K562 treated with DMSO at 1 percent for 12 hours (cell line): ENCODE measurements around the gene RASA4B. TPM values are rescaled to one million over a fixed set of nuclear protein-coding genes. Genes with fewer than 3 reads are reported as not detected.

Experiments
- total RNA-seq: library from RNA; unstranded; fragments of 300-600 nt; gene quantifications from 2 replicates; pipeline ENCODE4 v1.2.3, GENCODE V29; 2022; ENCODE audit not compliant: insufficient read depth

Gene RASA4B
- total RNA-seq, result 7.7 and 8.2 TPM in 2 replicates

DNA sequence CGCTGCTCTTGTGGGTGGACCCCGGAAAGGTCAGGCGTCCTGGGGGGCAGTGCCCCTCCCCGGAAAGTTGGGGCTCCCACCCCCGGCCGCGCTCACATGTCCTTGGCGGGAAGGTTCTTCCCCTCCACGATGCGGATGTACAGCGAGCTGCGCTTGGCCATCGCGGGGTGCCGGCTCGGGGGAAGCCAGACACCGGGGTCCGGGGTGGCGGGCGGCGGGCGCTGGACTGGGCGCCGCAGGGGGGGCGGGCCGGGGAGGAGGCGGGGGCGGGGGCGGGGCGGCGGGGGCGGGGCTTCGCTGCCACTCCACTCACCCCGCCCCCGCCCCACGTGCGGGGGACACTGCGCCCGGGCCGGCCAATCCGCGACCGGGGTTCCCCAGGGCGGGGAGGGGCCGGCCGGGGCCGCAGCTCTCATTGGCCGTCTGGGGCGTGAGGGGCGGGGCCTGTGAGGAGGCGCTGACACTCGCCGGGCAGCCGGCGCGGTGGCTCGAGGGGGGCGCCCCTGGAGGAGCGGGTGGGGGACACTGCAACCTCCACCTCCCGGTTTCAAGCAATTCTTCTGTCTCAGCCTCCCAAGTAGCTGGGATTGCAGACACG is at the start of gene RASA4B:
RASA4B (minus strand) TSS at position 228 of the 598 bp plus-strand sequence; CDS start at position 161, 67 bp downstream.

DNA sequence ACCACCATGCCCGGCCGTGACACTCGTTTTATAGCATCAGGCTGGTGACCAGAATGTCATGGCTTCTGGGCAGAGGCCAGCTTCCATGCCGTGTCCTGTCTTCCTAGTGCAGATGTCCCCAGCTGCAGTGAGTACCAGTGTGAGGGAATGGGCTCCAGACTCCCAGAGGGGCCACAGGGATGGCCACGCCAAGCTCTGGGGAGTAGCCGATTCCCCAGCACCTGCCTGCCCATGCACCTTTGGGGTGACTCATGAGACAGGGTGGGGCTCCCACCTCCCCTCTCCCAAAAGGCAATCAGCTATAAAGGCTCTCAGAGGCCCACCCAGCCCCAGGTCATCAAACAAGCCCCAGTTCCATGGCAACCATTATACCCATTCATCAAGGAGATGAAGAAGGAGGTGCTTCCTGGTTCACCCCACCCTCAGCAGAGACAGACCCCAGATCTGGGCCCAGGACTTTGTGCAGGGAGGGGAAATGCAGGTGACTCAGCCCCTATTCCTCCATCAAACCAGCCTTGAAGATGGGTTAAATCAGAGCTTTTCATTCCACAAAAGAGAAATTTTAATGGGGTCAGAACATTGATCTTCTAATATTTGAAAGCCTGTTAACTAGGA is 33.3 kb upstream of the RASA4B start, which contains the start of gene SPDYE2:
SPDYE2 (plus strand) TSS at position 419 of the 615 bp plus-strand sequence. CDS start 2,030 bp downstream, outside the sequence.

DNA sequence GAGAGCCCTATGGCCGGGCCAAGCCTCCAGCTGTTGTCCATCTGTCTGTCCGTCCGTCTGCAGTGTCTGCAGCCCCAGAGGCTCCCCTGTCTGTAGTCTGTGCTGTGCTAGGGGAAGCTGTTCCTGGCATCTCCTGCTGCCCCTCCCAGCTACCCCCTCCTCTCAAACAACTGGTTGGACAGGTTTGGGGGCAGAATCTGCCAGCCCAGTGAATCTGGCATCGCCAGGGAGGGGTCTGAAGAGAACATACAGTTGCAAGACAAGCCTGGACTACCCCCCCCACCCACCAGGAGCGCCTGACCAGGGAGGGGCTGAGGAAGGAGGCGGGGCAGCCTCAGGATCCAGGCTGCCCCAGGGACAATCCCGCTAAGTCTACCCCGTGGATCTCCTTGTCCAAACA is 26.0 kb upstream of the RASA4B start, which contains the start of gene UPK3BL2:
UPK3BL2 (minus strand) TSS at position 101 of the 400 bp plus-strand sequence; CDS start at position 41, 60 bp downstream.

DNA sequence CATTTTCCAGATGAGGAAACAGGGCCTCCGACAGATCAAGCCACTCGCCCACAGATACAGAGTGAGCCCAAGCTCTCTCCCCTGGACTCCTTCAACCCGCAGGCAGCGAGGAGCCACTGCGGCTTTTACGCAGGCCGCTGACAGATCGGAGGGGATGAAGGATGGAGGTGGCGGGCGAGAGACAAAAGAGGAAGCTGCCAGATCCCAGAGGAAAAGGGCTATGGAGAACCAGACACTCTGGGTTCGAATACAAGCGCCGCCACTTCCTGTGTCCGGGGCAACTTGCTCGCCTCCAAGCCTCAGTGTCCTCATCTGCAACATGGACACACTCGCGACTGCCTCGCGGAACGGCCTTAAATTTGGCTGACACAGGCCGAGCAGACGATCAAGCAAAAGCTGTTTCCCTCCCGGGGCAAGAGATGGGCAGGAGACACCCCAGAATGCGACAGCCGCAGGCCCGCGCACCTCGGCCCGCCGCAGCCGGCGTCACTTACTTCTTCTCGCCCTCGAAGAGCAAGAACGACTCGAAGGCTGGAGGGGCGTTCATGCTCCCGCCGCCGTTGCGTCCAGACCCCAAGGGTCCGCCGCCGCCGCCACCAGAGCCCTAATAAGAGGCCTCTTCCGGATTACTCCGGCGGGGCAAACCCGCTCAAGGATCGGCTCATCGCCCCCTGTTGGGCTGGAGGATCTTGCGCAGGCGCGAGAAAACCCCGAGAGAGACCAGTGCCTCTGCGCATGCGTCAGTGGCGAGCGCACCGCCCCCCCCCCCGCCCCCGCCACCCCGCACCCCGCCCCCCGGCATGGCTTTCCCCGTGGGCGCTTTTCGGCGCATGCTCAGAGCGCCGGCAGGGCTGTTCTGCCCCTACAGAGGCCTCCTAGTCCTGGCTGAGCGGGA is 39.0 kb downstream of the RASA4B start, which contains the start of gene POLR2J:
POLR2J (minus strand) TSS at position 609 of the 895 bp plus-strand sequence; CDS start at position 547, 62 bp downstream.

DNA sequence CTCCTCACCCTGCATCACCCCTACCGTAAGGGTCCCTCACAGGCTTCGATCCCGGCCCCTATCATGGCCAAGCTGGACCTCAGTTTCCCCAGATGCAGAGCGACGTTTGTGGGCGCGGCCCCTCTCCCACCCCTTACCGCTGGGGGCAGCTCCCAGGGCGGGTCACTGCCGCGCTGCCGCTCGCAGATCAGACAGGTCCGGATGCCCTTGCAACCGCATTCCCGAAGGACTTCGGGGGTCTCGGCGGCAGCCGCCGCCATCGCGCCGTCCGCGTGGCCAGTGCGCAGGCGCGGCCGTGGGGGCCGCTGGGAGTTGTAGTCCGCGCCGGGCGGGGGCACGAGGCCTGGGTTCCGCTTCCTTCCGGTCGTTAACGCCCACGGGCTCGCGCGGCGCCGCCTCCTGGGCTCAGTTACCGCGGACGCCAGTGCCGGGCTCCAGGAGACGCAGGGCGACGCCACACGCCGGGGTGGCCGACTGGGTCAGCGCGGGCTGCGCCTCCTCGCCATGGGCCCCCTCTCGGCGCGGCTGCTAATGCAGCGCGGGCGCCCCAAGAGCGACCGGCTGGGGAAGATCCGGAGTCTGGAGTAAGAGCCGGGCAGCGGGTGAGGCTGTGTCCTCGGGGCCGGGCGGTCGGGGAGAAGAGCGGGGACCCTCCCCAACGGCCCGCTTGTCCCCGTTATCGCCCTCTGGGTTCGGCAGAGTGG is 52.8 kb downstream of the RASA4B start, which contains the start of the genes ALKBH4 and LRWD1:
ALKBH4 (minus strand) TSS at position 287 of the 704 bp plus-strand sequence; CDS start at position 260, 27 bp downstream.
LRWD1 (plus strand) TSS at position 408 of the 704 bp plus-strand sequence; CDS start at position 505, 97 bp downstream.

DNA sequence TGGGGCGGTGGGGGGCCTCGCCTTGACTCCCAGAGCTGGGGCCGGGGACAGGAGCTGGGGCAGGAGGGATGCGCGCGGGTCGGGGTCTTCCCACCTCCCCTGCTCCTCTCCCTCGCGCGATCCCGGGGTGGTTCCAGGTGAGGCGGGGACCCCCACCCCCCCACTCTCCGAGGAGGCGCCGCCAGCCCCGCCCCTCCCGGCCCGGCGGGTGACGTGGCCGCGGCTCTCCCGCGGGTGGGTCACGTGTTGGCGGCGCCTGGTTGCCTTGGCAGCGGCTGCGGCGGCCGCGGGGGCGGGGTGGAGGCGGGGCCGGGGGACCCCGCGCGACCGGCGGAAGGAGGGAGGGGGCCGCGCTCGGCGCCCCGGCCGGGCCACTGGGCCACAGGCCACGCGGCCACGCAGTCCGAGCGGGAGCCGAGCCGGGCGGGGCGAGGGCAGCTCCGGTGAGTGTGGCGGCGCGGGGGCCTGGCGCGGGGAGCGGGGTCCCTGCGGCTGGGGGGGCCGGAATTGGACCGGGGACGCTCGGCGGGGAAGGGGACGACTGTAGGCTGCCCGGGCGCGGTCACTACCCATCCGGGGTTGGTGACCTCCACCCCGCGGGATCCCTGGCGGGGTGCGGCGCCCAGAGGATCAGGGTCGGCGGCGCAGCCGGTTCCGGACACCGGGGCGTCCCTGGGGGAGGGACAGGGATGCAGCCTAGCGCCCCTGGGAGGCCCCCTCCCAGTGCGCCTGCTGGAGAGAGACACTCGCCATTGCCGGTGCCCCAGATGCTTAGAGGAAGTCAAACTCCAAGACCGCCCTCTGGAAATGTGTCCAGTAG is 84.1 kb downstream of the RASA4B start, which contains the start of gene ORAI2:
ORAI2 (plus strand) TSS at position 357 of the 820 bp plus-strand sequence. CDS start 5,382 bp downstream, outside the sequence.

Other genes with a start within 250 kb of the RASA4B start
- gene SH2B2, start 230.9 kb downstream of the RASA4B start, total RNA-seq, result 1.4 TPM in 1 of 2 replicates, not detected in the other
- gene SPDYE6, start 161.3 kb downstream of the RASA4B start, total RNA-seq, result 1.7 TPM in 1 of 2 replicates, not detected in the other
- 25.8 and 42.0 TPM in 2 replicates for gene PRKRIP1, start 121.4 kb downstream of the RASA4B start, total RNA-seq
- 21.4 and 44.1 TPM in 2 replicates for gene ORAI2, start 84.2 kb downstream of the RASA4B start, total RNA-seq
- 14.9 and 18.8 TPM in 2 replicates for gene ALKBH4, start 52.9 kb downstream of the RASA4B start, total RNA-seq
- gene LRWD1, start 52.8 kb downstream of the RASA4B start, total RNA-seq, result 48.9 and 63.0 TPM in 2 replicates
- gene POLR2J, start 38.9 kb downstream of the RASA4B start, total RNA-seq, result 147 and 169 TPM in 2 replicates
- 3.1 and 11.3 TPM in 2 replicates for gene UPK3BL2, start 25.9 kb upstream of the RASA4B start, total RNA-seq
- gene SPDYE2, start 33.4 kb upstream of the RASA4B start, total RNA-seq, result not detected in 2 replicates
- 5.3 and 47.9 TPM in 2 replicates for gene POLR2J3, start 54.8 kb upstream of the RASA4B start, total RNA-seq
- 10.6 and 14.6 TPM in 2 replicates for gene RASA4, start 99.0 kb upstream of the RASA4B start, total RNA-seq
- gene UPK3BL1, start 125.0 kb upstream of the RASA4B start, total RNA-seq, result 35.4 and 40.3 TPM in 2 replicates
- not detected in 2 replicates for gene SPDYE2B, start 132.5 kb upstream of the RASA4B start, total RNA-seq
- 0.41 and 3.0 TPM in 2 replicates for gene POLR2J2, start 153.9 kb upstream of the RASA4B start, total RNA-seq
- gene FAM185A, start 231.2 kb upstream of the RASA4B start, total RNA-seq, result 9.4 and 11.6 TPM in 2 replicates